K562 (cell line): ENCODE data around the gene TMEM202. TPM values are rescaled to one million over a fixed set of nuclear protein-coding genes. Genes with fewer than 3 reads are reported as not detected.

ENCODE experiments used
- ATAC-seq: fragments of 200-7000 bp; cut with Tn5 transposase; 3 replicates; pipeline ENCODE4 v1.9.1; 2020; ENCODE audit warnings: moderate library complexity
- BruUV-seq: library from RNA; stranded (reverse); fragments of 400-500 nt; replicated peaks from 2 replicates; lab custom pipeline; 2021; lab: Mats Ljungman, UMichigan
- CTCF ChIA-PET: fragments of 300-600 bp; formaldehyde crosslinking; extraction: SDS; loops from one replicate; lab custom pipeline; 2021; ENCODE audit warnings: low intra/inter-chr PET ratio; lab: Yijun Ruan, JAX
- POLR2A ChIA-PET: fragments of 300-600, 350-650 bp; sonication (Branson Sonifier 250); formaldehyde crosslinking; extraction: SDS; loops from one replicate; lab custom pipeline; 2021; ENCODE audit warnings: antibody characterized with exemption, inconsistent platforms; lab: Yijun Ruan, JAX
- DNase-seq, 4 experiments: peaks; one replicate each; pipeline versions ENCODE4 v3.0.0 to v3.0.0-alpha.2; 2011 to 2018; ENCODE audit warnings: low spot score in 3 of 4, mixed read lengths in 3 of 4; ENCODE audit errors: extremely low read depth in 1 of 4
- FAIRE-seq: peaks from 2 replicates; lab custom pipeline; 2011; peaks lifted over from hg19 to GRCh38; lab: Jason Lieb, UNC
- H2AFZ ChIP-seq: 2 replicates; pipeline ENCODE4 v1.6.0; 2011; ENCODE audit warnings: low read depth, low read length, control low read depth, inconsistent platforms
- H3K27ac ChIP-seq: fragments of 200-600 bp; 3 replicates; pipeline ENCODE4 v1.8.0; 2011; ENCODE audit warnings: low read depth, mild to moderate bottlenecking, control low read depth, inconsistent platforms, low read length, moderate library complexity, mixed read lengths; ENCODE audit errors: extremely low read depth
- H3K27me3 ChIP-seq, 2 experiments: fragments of 300-600 bp in 1 of 2; 2 replicates in 1 of 2; 3 replicates in 1 of 2; pipeline versions ENCODE4 v1.6.0 to v1.8.0; 2011; ENCODE audit warnings: inconsistent platforms in 2 of 2, low read length in 2 of 2, mild to moderate bottlenecking in 1 of 2, mixed read lengths in 1 of 2, moderate library complexity in 1 of 2; ENCODE audit not compliant: control insufficient read depth in 2 of 2, insufficient read depth in 2 of 2
- H3K36me3 ChIP-seq: fragments of 300-600 bp; 3 replicates; pipeline ENCODE4 v1.8.0; 2011; ENCODE audit warnings: mild to moderate bottlenecking, low read length, inconsistent platforms; ENCODE audit not compliant: control insufficient read depth, insufficient read depth
- H3K4me1 ChIP-seq, 2 experiments: fragments of 200-600 bp in 1 of 2; replicated peaks in 1 of 2; 2 replicates in 1 of 2; 3 replicates in 1 of 2; pipeline versions ENCODE4 v1.5.1 to v1.8.0; 2011; ENCODE audit warnings: inconsistent platforms in 2 of 2, low read length in 2 of 2, mild to moderate bottlenecking in 1 of 2, mixed read lengths in 1 of 2, moderate library complexity in 1 of 2; ENCODE audit not compliant: control insufficient read depth in 2 of 2, insufficient read depth in 2 of 2
- H3K4me2 ChIP-seq: 2 replicates; pipeline ENCODE4 v1.6.1; 2011; ENCODE audit warnings: low read length, control low read depth, inconsistent platforms, mixed read lengths; ENCODE audit not compliant: insufficient read depth
- H3K4me3 ChIP-seq: fragments of 200-600 bp; sonication (generic), shearing (Covaris generic); 2 replicates; pipeline ENCODE4 v1.5.1; 2016; ENCODE audit warnings: control low read depth, inconsistent platforms
- H3K79me2 ChIP-seq: fragments of 200-600 bp; 3 replicates; pipeline ENCODE4 v1.8.0; 2011; ENCODE audit warnings: low read length, inconsistent platforms; ENCODE audit not compliant: control insufficient read depth, insufficient read depth
- H3K9ac ChIP-seq, 2 experiments: 2 replicates each; pipeline versions ENCODE4 v1.6.0 to v1.6.1; 2011; ENCODE audit warnings: low read depth in 2 of 2, low read length in 2 of 2, control low read depth in 1 of 2, inconsistent platforms in 1 of 2, mild to moderate bottlenecking in 1 of 2, mixed read lengths in 1 of 2; ENCODE audit not compliant: insufficient read depth in 1 of 2
- H3K9me1 ChIP-seq: one replicate; pipeline ENCODE4 v1.6.0; 2011; ENCODE audit warnings: inconsistent platforms, mild to moderate bottlenecking, low read length, moderate library complexity; ENCODE audit not compliant: control insufficient read depth, insufficient read depth
- H3K9me3 ChIP-seq: replicated peaks from 2 replicates; pipeline ENCODE4 v1.5.1; 2011; ENCODE audit warnings: low read depth, low read length, inconsistent platforms; ENCODE audit not compliant: control insufficient read depth, insufficient read depth
- H4K20me1 ChIP-seq: replicated peaks from 2 replicates; pipeline ENCODE4 v1.6.1; 2011; ENCODE audit warnings: low read length, inconsistent platforms, mixed read lengths; ENCODE audit not compliant: control insufficient read depth, insufficient read depth
- CBFB ChIP-seq: sonication (generic); formaldehyde crosslinking; IDR thresholded peaks from 2 replicates; pipeline ENCODE4 v1.4.0; 2020; ENCODE audit warnings: mild to moderate bottlenecking, missing genetic modification reagents
- CHCHD3 ChIP-seq: fragments of 250-450 bp; sonication (Bioruptor Pico); IDR thresholded peaks from 2 replicates; pipeline ENCODE4 v2.1.2; 2022; ENCODE audit warnings: mild to moderate bottlenecking
- CREB1 ChIP-seq, 2 experiments: sonication (generic) in 1 of 2; formaldehyde crosslinking in 1 of 2; IDR thresholded peaks; 2 replicates each; pipeline versions ENCODE4 v1.6.1 to v1.8.0; 2012 to 2022; ENCODE audit warnings: inconsistent platforms in 1 of 2, mild to moderate bottlenecking in 1 of 2, missing genetic modification reagents in 1 of 2, moderate library complexity in 1 of 2
- GATA2 ChIP-seq: sonication (generic); formaldehyde crosslinking; IDR thresholded peaks from 2 replicates; pipeline ENCODE4 v1.4.0; 2020; ENCODE audit warnings: mild to moderate bottlenecking, missing genetic modification reagents
- GTF2F1 ChIP-seq: IDR thresholded peaks from 2 replicates; pipeline ENCODE4 v1.6.1; 2011; ENCODE audit warnings: low read depth, low read length, improper control_type of control experiment
- HLTF ChIP-seq: fragments of 450-650 bp; IDR thresholded peaks from 2 replicates; pipeline ENCODE4 v1.6.1; 2016
- MTA1 ChIP-seq: fragments of 450-650 bp; IDR thresholded peaks from 2 replicates; pipeline ENCODE4 v1.6.1; 2017; ENCODE audit warnings: borderline replicate concordance
- NFE2 ChIP-seq: IDR thresholded peaks from 2 replicates; pipeline ENCODE4 v1.6.1; 2014; ENCODE audit warnings: antibody characterized with exemption, low read depth
- PHF8 ChIP-seq: fragments of 200-600 bp; sonication (generic); IDR thresholded peaks from 2 replicates; pipeline ENCODE4 v1.6.1; 2012; ENCODE audit warnings: mixed run types, mild to moderate bottlenecking, inconsistent platforms, low read length, moderate library complexity, borderline replicate concordance
- SMARCC2 ChIP-seq: fragments of 450-650 bp; IDR thresholded peaks from 2 replicates; pipeline ENCODE4 v1.6.1; 2017; ENCODE audit warnings: antibody characterized with exemption, moderate library complexity, mild to moderate bottlenecking, low read depth
- SP2 ChIP-seq: IDR thresholded peaks from 2 replicates; pipeline ENCODE4 v1.6.1; 2011; ENCODE audit warnings: mild to moderate bottlenecking, low read depth, low read length, moderate library complexity; ENCODE audit not compliant: poor library complexity, severe bottlenecking; ENCODE audit errors: extremely low read depth
- TEAD4 ChIP-seq, 2 experiments: sonication (generic) in 1 of 2; formaldehyde crosslinking in 1 of 2; IDR thresholded peaks; 2 replicates each; pipeline versions ENCODE4 v1.6.1 to v1.8.0; 2012 to 2022; ENCODE audit warnings: borderline replicate concordance in 1 of 2, inconsistent platforms in 1 of 2, low read length in 1 of 2, mild to moderate bottlenecking in 1 of 2, missing genetic modification reagents in 1 of 2
- ZNF695 ChIP-seq: fragments of 450-650 bp; formaldehyde crosslinking; IDR thresholded peaks from 2 replicates; pipeline ENCODE4 v1.4.0; 2020; ENCODE audit warnings: mild to moderate bottlenecking, moderate library complexity
- ZZZ3 ChIP-seq: fragments of 450-650 bp; IDR thresholded peaks from 2 replicates; pipeline ENCODE4 v1.6.1; 2016; ENCODE audit warnings: antibody characterized with exemption, mild to moderate bottlenecking, moderate library complexity
- in situ Hi-C: fragments of 300-500 bp; cut with MboI; formaldehyde crosslinking; loops from 4 replicates; pipeline ENCODE4 v1.15.0; 2018; ENCODE audit warnings: inconsistent platforms, mixed read lengths
- intact Hi-C: fragments of 100-400 bp; cut with micrococcal nuclease; formaldehyde crosslinking; loops from 2 replicates; pipeline ENCODE4 v1.14.2; 2022
- polyA plus RNA-seq, 8 experiments: library from polyadenylated mRNA; depleted of rRNA in 4 of 8; stranded (reverse) in 5 of 8; unstranded in 3 of 8; fragments of >200 nt; fragmentation: Nextera tagmentation in 2 of 8; fragmentation: Illumina TruSeq in 1 of 8; extraction: Ambion mirVana in 2 of 8; extraction: Trizol in 1 of 8; gene quantifications; 2 replicates each; pipeline versions ENCODE4 v1.2.1 to v1.2.3, GENCODE V29; 2011 to 2014; ENCODE audit warnings: inconsistent platforms in 1 of 8, missing spikeins in 1 of 8
- total RNA-seq, 7 experiments: library from RNA; depleted of rRNA in 6 of 7; stranded (reverse); fragments of >200 nt in 6 of 7; fragmentation: Illumina TruSeq in 2 of 7; extraction: Trizol in 2 of 7; gene quantifications; 2 replicates each; pipeline versions ENCODE4 v1.2.1 to v1.2.3, GENCODE V29; 2011 to 2021; ENCODE audit warnings: low replicate concordance in 1 of 7
- TF ChIP-seq, protein P1 (sequence below), 2 experiments: fragments of 450-650 bp; IDR thresholded peaks; 2 replicates each; pipeline ENCODE4 v1.6.1; 2016; ENCODE audit warnings: mild to moderate bottlenecking in 2 of 2, borderline replicate concordance in 1 of 2, low read depth in 1 of 2, moderate library complexity in 1 of 2

Gene TMEM202
- total and polyA plus RNA-seq, 9 of the 15 experiments (the other 6 are each of a cell fraction or from before 2014, with no cell fraction given): not detected

DNA sequence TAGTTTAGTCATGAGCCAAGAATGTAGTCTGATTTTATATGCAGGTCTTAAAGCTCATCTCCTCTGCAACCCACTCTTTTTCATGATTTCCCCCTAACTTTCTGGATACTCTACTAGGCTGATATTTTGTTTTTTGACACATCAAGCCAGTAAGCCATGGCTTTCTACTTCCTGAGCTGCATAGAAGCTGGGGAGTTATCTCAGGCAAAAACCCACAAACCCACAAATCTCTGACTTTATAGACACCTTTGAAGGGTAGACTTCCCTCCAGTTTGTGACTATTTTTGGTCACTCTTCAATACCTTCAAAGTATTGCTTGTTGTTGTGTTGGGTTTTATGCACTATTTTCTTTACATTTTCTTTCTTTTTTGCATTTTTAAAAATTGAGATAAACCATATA, 28.6 kb downstream of the TMEM202 start:
- intact Hi-C loops: no loop called here
- no peaks in the 10 kb centered on the region for H3K36me3 ChIP-seq
- POLR2A ChIA-PET: no interaction called here
- no peaks in the 10 kb centered on the region; the same call in none of the 2 replicates for H3K9me3 ChIP-seq
- no peaks in the 10 kb centered on the region for H3K27me3 ChIP-seq
- BruUV-seq: no TSS peak
- FAIRE-seq (no peak), ATAC-seq (no peak), DNase-seq (no peak)
- H3K9me1 ChIP-seq: no peaks in the 10 kb centered on the region
- H3K9ac ChIP-seq: no peak overlapping the region
- H3K27ac ChIP-seq: no peak overlapping the region
- H2AFZ ChIP-seq: no peak overlapping the region
- CTCF ChIA-PET: no interaction called here
- H4K20me1 ChIP-seq: no peaks in the 10 kb centered on the region
- no peak overlapping the region for H3K4me3 ChIP-seq
- no peaks in the 10 kb centered on the region for H3K79me2 ChIP-seq
- in situ Hi-C loops: no loop called here
- no peak overlapping the region for H3K4me2 ChIP-seq
- no peaks in the 10 kb centered on the region for H3K4me1 ChIP-seq
- TF ChIP-seq GATA2 (CRISPR knock-in tag): no peak
- no peak for TF ChIP-seq MTA1
- no peak for TF ChIP-seq GTF2F1
- no peak for TF ChIP-seq TEAD4 (IDR thresholded peaks at IDR 0.05; ENCODE audit: low read length)
- no peak for TF ChIP-seq TEAD4 (CRISPR knock-in tag; IDR thresholded peaks at IDR 0.05; ENCODE audit: borderline replicate concordance)
- TF ChIP-seq CBFB (CRISPR knock-in tag): no peak
- TF ChIP-seq ZZZ3: no peak
- TF ChIP-seq, protein P1, sequence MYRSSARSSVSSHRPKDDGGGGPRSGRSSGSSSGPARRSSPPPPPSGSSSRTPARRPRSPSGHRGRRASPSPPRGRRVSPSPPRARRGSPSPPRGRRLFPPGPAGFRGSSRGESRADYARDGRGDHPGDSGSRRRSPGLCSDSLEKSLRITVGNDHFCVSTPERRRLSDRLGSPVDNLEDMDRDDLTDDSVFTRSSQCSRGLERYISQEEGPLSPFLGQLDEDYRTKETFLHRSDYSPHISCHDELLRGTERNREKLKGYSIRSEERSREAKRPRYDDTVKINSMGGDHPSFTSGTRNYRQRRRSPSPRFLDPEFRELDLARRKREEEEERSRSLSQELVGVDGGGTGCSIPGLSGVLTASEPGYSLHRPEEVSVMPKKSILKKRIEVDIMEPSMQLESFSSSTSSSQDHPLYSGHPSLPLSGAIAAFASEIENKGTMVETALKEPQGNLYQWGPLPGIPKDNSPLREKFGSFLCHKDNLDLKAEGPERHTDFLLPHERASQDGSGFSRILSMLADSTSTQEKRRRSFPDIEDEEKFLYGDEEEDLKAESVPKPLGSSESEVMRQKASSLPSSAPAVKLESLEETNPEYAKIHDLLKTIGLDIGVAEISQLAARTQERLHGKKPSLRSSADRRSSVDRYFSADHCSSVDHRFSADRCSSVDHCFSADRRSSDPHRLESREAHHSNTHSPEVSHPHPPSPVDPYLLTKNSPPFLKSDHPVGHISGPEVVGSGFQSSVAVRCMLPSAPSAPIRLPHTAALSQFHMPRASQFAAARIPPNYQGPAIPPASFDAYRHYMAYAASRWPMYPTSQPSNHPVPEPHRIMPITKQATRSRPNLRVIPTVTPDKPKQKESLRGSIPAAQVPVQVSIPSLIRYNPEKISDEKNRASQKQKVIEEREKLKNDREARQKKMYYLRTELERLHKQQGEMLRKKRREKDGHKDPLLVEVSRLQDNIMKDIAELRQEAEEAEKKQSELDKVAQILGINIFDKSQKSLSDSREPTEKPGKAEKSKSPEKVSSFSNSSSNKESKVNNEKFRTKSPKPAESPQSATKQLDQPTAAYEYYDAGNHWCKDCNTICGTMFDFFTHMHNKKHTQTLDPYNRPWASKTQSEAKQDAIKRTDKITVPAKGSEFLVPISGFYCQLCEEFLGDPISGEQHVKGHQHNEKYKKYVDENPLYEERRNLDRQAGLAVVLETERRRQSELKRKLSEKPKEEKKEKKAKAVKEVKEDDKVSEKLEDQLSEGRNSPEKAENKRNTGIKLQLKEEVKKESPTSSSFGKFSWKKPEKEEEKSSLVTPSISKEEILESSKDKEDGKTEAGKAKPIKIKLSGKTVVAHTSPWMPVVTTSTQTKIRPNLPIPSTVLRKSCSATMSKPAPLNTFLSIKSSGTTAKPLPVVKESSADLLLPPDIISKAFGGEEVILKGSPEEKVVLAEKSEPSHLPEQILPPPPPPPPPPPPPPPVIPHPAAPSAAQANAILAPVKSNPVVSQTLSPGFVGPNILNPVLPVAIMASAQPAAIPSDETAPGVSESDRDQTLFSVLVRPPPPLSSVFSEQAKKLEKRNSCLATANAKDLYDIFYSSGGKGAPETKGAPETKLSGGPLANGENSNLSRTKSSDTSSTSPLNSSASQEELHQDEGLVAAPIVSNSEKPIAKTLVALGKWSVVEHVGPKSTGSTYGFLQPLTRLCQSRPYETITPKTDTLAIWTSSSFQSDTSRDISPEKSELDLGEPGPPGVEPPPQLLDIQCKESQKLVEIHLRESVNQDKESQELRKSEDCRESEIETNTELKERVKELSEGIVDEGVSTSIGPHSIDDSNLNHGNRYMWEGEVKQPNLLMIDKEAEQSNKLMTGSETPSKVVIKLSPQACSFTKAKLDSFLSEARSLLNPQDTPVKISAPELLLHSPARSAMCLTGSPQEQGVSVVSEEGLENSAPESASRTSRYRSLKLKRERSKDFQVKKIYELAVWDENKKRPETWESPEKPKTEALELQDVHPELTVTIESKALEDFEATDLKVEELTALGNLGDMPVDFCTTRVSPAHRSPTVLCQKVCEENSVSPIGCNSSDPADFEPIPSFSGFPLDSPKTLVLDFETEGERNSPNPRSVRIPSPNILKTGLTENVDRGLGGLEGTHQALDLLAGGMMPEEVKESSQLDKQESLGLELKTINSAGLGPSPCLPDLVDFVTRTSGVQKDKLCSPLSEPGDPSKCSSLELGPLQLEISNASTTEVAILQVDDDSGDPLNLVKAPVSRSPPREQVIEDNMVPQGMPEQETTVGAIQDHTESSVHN (IDR thresholded peaks at IDR 0.05; ENCODE audit: borderline replicate concordance in 1 of 2, low read depth in 1 of 2): no peak
- TF ChIP-seq NFE2: no peak
- TF ChIP-seq SP2: no peak
- no peak for TF ChIP-seq SMARCC2
- TF ChIP-seq HLTF: no peak
- no peak for TF ChIP-seq CREB1 (IDR thresholded peaks at IDR 0.05)
- no peak for TF ChIP-seq CREB1 (CRISPR knock-in tag; IDR thresholded peaks at IDR 0.05)
- no peak for TF ChIP-seq PHF8
- no peak for TF ChIP-seq ZNF695 (CRISPR knock-in tag)
- TF ChIP-seq CHCHD3: no peak
